Mammary epithelial cell (primary cell): Measurements from ENCODE around the gene RBM20.

Experiments
- EZH2 ChIP-seq: IDR thresholded peaks from 2 replicates; pipeline ENCODE4 v1.6.1; 2012; ENCODE audit warnings: low read length, inconsistent platforms, borderline replicate concordance
- TF ChIP-seq, protein P1 (sequence below), 2 donors: IDR thresholded peaks in 1 of 2; conservative IDR thresholded peaks in 1 of 2; 2 replicates each; pipeline ENCODE4 v1.5.1; 2011 to 2012; ENCODE audit warnings: inconsistent platforms in 2 of 2, low read length in 2 of 2, mild to moderate bottlenecking in 2 of 2, control low read depth in 1 of 2, low read depth in 1 of 2; ENCODE audit not compliant: insufficient read depth in 1 of 2; ENCODE audit errors: extremely low read depth in 1 of 2

DNA sequence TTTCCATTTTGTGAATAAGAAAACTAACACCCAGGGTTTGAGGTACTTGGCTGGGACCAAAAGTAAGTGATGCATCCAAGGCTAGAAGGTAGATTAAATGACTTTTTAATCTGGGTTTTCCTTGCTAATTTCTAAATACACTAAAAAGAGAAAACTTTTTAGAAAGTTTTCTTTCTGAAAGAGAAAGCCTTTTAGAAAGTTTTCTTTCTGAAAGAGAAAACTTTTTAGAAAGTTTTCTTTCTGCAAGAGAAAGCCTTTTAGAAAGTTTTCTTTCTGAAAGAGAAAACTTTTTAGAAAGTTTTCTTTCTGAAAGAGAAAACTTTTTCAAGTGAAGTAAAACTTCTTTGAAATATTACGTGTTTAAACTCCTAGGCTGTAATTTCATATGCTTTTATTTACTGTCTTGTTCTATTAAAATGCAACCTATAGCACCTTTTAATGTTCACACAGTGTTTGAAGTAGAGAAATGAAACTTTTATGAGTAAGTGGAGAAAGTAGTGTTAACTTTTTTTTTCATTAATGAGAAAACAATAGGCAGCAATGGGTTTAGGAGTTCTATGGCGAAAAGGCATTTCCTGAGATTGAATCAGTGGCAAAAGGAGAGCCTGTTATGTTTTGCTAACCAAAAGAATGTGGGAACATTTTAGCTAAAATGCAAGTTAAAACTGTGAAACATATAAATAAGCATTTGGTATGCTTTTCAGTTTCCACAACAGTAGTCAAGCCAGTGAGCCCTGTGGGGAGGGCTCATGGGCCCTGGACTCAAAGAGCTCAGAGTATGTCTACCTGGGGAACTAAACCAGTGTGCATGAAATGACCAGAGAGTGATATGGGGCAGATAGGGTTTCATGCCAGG lies 103.7 kb downstream of the RBM20 start:
- TF ChIP-seq, protein P1, sequence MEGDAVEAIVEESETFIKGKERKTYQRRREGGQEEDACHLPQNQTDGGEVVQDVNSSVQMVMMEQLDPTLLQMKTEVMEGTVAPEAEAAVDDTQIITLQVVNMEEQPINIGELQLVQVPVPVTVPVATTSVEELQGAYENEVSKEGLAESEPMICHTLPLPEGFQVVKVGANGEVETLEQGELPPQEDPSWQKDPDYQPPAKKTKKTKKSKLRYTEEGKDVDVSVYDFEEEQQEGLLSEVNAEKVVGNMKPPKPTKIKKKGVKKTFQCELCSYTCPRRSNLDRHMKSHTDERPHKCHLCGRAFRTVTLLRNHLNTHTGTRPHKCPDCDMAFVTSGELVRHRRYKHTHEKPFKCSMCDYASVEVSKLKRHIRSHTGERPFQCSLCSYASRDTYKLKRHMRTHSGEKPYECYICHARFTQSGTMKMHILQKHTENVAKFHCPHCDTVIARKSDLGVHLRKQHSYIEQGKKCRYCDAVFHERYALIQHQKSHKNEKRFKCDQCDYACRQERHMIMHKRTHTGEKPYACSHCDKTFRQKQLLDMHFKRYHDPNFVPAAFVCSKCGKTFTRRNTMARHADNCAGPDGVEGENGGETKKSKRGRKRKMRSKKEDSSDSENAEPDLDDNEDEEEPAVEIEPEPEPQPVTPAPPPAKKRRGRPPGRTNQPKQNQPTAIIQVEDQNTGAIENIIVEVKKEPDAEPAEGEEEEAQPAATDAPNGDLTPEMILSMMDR (conservative IDR thresholded peaks at IDR 0.05 in 1 of 2, IDR thresholded peaks at IDR 0.05 in 1 of 2; ENCODE audit: extremely low read depth in 1 of 2, insufficient read depth in 1 of 2, low read depth in 1 of 2, low read length in 2 of 2) = no peak
- TF ChIP-seq EZH2 = no peak
